Measurements from ENCODE around the gene EYA2. TPM values are rescaled to one million over a fixed set of nuclear protein-coding genes. Genes with fewer than 3 reads are reported as not detected.

The EYA2 gene
- polyA plus RNA-seq, 3 donors, result 0.04 to 0.16 TPM; not detected in 1

GRCh38 chr20:46992640-46993035 lies 98.0 kb downstream of the EYA2 start:
- intact Hi-C loops (cut with micrococcal nuclease), result no loop called here
- no peak for DNase-seq
- H3K4me3 ChIP-seq (replicated peaks in 1 of 3; ENCODE audit: low read depth in 2 of 3, low read length in 3 of 3), result no peak overlapping the region
- H3K36me3 ChIP-seq (replicated peaks in 1 of 2; ENCODE audit: control insufficient read depth in 1 of 2, insufficient read depth in 2 of 2, low read length in 2 of 2), result no peaks in the 10 kb centered on the region
- H3K27ac ChIP-seq (ENCODE audit: low read depth in 1 of 2, low read length in 2 of 2), result no peak overlapping the region
- H2AFZ ChIP-seq (ENCODE audit: insufficient read depth, low read depth, low read length, poor library complexity, severe bottlenecking), result no peak overlapping the region
- H3K27me3 Mint-ChIP-seq (ENCODE audit: low read depth in 3 of 3), result peaks cover 4 to 35% (median 10%) of the 10 kb centered on the region in 3 donors
- TF ChIP-seq, protein P1, sequence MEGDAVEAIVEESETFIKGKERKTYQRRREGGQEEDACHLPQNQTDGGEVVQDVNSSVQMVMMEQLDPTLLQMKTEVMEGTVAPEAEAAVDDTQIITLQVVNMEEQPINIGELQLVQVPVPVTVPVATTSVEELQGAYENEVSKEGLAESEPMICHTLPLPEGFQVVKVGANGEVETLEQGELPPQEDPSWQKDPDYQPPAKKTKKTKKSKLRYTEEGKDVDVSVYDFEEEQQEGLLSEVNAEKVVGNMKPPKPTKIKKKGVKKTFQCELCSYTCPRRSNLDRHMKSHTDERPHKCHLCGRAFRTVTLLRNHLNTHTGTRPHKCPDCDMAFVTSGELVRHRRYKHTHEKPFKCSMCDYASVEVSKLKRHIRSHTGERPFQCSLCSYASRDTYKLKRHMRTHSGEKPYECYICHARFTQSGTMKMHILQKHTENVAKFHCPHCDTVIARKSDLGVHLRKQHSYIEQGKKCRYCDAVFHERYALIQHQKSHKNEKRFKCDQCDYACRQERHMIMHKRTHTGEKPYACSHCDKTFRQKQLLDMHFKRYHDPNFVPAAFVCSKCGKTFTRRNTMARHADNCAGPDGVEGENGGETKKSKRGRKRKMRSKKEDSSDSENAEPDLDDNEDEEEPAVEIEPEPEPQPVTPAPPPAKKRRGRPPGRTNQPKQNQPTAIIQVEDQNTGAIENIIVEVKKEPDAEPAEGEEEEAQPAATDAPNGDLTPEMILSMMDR (IDR thresholded peaks at IDR 0.05), result no peak
- no peaks in the 10 kb centered on the region for H4K20me1 ChIP-seq (ENCODE audit: insufficient read depth, low read length)
- H3K4me2 ChIP-seq (replicated peaks; ENCODE audit: extremely low read depth, low read length, poor library complexity, severe bottlenecking), result no peak overlapping the region
- H3K79me2 ChIP-seq (ENCODE audit: insufficient read depth, low read length), result no peaks in the 10 kb centered on the region
- H3K9me3 ChIP-seq (replicated peaks in 1 of 2; ENCODE audit: control insufficient read depth in 1 of 2, insufficient read depth in 1 of 2, low read length in 2 of 2), result no peaks in the 10 kb centered on the region
- H3K9ac ChIP-seq (ENCODE audit: insufficient read depth, low read length, poor library complexity, severe bottlenecking), result no peak overlapping the region
- no peak overlapping the region for H3K4me3 Mint-ChIP-seq
- no peaks in the 10 kb centered on the region for H3K36me3 Mint-ChIP-seq
- no peaks in the 10 kb centered on the region for H3K4me1 ChIP-seq (ENCODE audit: control insufficient read depth in 1 of 2, insufficient read depth in 2 of 2, low read length in 2 of 2)
- peaks cover 0 to 4% (median 3%) of the 10 kb centered on the region in 7 donors for H3K9me3 Mint-ChIP-seq
- WGBS (ENCODE audit: insufficient coverage), result 80% methylated on average over 1 of the region's 2 CpGs
- H3K27ac Mint-ChIP-seq, result no peak overlapping the region
- peaks cover 4% of the 10 kb centered on the region for H3K4me1 Mint-ChIP-seq
- peaks cover 0 to 2% of the 10 kb centered on the region in 2 donors for H3K27me3 ChIP-seq (ENCODE audit: control insufficient read depth in 2 of 2, insufficient read depth in 2 of 2, low read length in 2 of 2)

DNA sequence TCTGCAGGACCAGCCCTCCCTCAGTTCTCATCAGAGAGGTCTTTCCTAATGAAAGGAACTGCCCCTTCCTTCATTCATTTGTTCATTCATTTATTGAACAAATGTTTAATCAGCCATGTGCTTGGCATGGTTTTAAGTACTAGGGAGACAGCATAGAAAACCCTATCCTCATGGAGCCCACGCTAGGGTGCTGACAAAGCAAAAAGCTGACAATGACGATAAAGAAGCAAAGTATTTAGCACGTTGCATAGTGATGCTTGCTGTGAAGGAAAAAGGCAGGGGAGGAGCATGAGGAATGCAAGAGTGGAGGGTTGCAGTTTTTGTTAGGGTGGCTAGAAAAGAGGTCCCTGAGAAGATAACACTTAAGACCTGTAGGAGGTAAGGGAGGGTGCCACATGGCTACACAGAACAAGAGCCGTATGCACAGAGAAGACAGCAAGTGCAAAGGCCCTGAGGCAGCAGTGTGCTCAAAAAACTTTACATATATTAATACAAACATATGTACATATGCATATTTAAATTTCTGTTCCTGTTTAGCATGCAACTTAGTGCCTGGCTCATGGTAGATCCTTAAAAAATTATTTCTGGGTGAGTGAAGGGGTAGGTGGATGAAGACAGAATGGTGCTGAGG lies 98.9 kb downstream of the EYA2 start:
- no CpG with 5 or more reads among the region's 4 CpGs for WGBS (ENCODE audit: insufficient coverage)
- Histone ChIP-seq H3K36me3 (replicated peaks in 1 of 2; ENCODE audit: control insufficient read depth in 1 of 2, insufficient read depth in 2 of 2, low read length in 2 of 2) (no peaks in the 10 kb centered on the region), H3K9me3 (replicated peaks in 1 of 2; ENCODE audit: control insufficient read depth in 1 of 2, insufficient read depth in 1 of 2, low read length in 2 of 2) (no peaks in the 10 kb centered on the region), H3K4me2 (replicated peaks; ENCODE audit: extremely low read depth, low read length, poor library complexity, severe bottlenecking) (no peak overlapping the region), H3K4me3 (replicated peaks in 1 of 3; ENCODE audit: low read depth in 2 of 3, low read length in 3 of 3) (no peak overlapping the region), H3K27ac (ENCODE audit: low read depth in 1 of 2, low read length in 2 of 2) (no peak overlapping the region), H3K79me2 (ENCODE audit: insufficient read depth, low read length) (no peaks in the 10 kb centered on the region), H2AFZ (ENCODE audit: insufficient read depth, low read depth, low read length, poor library complexity, severe bottlenecking) (no peak overlapping the region), H3K27me3 (ENCODE audit: control insufficient read depth in 2 of 2, insufficient read depth in 2 of 2, low read length in 2 of 2) (peaks cover 0 to 2% of the 10 kb centered on the region in 2 donors), H3K9ac (ENCODE audit: insufficient read depth, low read length, poor library complexity, severe bottlenecking) (no peak overlapping the region), H4K20me1 (ENCODE audit: insufficient read depth, low read length) (no peaks in the 10 kb centered on the region), H3K4me1 (ENCODE audit: control insufficient read depth in 1 of 2, insufficient read depth in 2 of 2, low read length in 2 of 2) (peaks cover 0 to 3% of the 10 kb centered on the region in 2 donors)
- H3K27me3 Mint-ChIP-seq (ENCODE audit: low read depth in 3 of 3), result peaks cover 4 to 37% (median 14%) of the 10 kb centered on the region in 3 donors
- no peak for DNase-seq
- intact Hi-C loops (cut with micrococcal nuclease), result no loop called here
- H3K27ac Mint-ChIP-seq, result no peak overlapping the region
- H3K4me3 Mint-ChIP-seq, result no peak overlapping the region
- no peaks in the 10 kb centered on the region for H3K36me3 Mint-ChIP-seq
- H3K9me3 Mint-ChIP-seq, result peaks cover 0 to 4% (median 3%) of the 10 kb centered on the region in 7 donors
- TF ChIP-seq, protein P1 (IDR thresholded peaks at IDR 0.05), result no peak
- H3K4me1 Mint-ChIP-seq, result peaks cover 9% of the 10 kb centered on the region

Measured in CD14-positive monocyte (primary cell).